ENCODE measurements around the gene AGER.
"Not testable (repeated sequence)": the region's sequence is repeated elsewhere in the genome, so short reads cannot be mapped to it uniquely, and the experiment has no call there.

Gene AGER

DNA sequence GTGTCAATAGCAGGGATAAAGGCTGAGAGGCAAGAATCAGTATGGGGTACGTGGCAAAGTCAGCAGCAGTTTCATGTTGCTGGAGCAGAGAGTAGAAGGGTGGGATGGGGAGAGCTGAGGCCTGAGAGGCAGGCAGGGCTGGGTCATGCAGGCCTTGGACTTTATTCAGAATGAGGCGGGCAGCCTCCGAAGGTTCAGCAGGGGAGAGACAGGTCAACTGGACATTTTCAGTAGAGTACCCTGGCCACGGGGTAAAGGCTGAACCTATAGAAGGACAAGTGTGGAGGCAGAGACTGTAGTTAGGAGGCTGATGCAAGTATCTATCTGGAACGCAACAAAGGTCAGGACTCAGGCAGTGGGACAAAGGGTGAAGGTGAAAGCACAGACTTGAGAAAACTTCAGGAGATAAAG lies 26.1 kb upstream of the AGER start:
- DNase-seq (ENCODE audit: insufficient read length, low spot score) = no peak
- FAIRE-seq = no peak
- no peak for TF ChIP-seq POLR2A (IDR thresholded peaks at IDR 0.05; ENCODE audit: low read depth, low read length)

DNA sequence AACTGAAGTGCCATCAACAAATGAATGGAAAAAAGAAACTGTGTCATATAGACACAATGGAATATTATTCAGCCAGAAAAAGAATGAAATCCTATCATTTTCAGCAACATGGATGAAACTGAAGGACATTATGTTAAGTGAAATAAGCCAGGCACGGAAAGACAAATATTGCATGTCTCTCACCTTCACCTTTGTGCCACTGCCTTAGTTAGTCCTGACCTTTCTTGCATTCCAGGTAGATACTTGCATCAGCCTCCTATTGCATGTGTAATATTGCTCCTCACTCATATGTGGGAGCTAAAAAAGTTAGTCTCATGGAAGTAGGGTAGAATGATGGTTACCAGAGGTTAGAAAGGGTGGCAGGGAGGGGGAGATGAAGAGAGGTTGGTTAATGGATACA lies 24.9 kb upstream of the AGER start:
- TF ChIP-seq POLR2A (IDR thresholded peaks at IDR 0.05; ENCODE audit: low read depth, low read length) = no peak
- no peak for FAIRE-seq
- DNase-seq (ENCODE audit: insufficient read length, low spot score) = no peak

DNA sequence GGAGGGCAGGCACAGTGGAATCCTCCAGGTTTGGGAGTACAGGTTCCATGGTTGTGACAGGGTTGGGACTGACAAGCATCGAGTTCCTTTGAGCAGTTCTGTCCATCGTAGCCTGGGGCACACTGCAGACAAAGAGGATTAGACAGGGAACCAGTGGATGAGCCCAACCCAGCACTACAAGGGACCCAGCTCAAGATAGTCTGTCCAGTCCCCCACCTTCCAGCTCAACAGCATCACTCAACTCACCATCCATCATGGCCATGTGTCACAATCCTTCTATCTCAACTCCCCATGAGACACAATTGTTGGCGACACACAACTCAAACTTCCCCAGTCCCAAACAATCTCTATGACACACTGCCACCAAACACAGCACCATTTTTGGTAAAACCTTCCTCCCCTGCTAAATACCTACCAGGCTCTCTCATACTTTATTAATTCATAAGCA lies 20.2 kb upstream of the AGER start:
- TF ChIP-seq POLR2A (IDR thresholded peaks at IDR 0.05; ENCODE audit: low read depth, low read length) = no peak
- FAIRE-seq = no peak
- no peak for DNase-seq (ENCODE audit: insufficient read length, low spot score)

DNA sequence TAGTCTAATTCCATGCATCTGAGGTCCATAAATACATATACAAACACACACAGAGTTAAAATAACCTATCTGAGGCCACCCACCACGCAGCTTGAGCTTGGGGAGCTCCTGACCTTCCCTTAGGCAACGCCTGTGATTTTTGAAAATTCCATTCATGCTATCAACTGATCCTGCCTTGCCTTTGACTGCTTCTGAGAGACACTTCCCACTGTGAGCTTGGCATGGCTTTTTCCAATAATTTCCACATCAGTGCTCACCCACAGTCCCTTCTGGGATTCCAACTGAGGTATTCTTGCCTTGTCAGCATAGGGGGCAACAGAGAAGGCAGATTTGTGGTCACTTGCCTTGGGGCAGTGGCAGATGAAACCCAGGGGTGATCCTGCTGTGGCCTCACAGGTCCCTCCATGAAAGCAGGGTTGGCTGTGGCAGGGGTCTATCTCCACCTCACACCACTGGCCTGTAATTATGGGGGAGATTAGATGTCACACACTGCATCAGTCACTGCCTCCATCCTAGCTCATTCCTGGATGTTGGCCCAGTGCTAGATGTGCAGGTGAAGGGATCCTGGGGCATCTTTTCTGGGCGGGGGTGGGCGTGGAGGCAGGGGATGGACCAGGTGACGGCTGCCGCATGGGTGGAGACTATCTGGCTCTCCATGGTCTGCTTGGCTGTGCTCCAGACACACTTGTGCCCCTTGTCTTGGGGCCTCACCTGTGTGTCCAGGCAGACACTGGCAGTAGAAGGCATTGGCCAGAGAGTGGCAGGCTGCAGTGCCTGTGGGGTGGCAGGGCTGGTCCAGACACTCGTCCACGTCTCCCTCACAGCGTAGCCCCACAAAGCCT lies 19.6 kb upstream of the AGER start:
- TF ChIP-seq POLR2A (IDR thresholded peaks at IDR 0.05; ENCODE audit: low read depth, low read length) = no peak
- DNase-seq (ENCODE audit: insufficient read length, low spot score) (no peak), FAIRE-seq (no peak)

DNA sequence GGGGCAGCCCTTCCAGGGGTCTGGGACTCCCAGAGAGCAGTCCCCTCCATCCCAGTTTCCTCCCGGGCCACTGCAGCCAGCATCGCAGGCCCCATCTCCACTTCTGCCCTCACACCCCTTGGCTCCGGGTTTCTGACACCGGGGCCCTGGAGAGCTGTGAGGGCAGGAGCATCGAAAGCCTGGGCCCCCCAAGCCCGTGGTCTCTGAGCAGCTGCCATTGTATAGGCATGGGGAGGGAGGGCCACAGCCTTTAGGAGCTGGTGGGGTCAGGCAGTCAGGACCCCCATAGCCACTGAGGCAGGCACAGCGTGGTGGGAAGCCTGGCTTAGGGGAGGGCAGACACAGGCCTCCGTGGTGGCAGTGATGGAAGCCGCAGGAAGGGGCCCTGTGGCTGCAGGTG lies 18.1 kb upstream of the AGER start:
- no peak for FAIRE-seq
- DNase-seq (ENCODE audit: insufficient read length, low spot score) = no peak
- TF ChIP-seq POLR2A (IDR thresholded peaks at IDR 0.05; ENCODE audit: low read depth, low read length) = no peak

DNA sequence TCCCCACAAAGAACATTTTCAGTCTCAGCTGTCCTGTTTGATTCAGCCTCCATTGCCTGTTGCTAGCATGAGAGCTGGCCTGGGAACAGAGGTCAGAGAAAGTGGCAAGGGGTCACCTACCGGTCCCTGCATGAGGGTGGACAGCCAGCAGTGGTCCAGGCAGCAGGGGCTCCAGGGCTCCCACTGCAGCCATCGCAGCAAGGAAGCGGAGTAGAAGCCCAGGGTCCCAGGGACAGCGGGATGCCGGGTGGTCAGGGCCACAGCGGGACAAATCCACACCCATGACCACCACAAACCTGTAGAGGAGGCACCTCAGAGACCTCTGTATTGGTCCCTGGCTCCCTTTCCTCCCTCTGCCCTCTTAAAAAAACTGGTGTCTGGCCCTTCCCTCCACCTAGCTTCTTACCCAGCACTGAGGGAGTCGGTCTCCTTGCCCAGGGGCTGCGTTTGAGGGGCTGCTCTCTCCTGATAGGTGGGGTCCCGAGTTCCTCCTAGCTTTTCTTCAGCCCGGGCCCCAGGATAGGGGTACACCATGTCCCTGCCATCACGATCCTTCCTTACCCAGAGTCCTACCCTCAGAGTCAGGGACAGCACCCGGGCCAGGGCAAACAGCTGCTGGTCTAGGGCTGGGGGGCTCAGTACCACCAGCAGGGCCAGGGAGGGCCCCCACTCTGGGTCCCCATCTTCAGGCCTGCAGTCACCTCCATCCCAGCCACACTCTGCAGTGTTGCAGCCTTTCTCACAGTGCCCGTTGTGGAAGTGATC lies 16.8 kb upstream of the AGER start:
- TF ChIP-seq POLR2A (IDR thresholded peaks at IDR 0.05; ENCODE audit: low read depth, low read length) = no peak
- FAIRE-seq (no peak), DNase-seq (ENCODE audit: insufficient read length, low spot score) (no peak)

DNA sequence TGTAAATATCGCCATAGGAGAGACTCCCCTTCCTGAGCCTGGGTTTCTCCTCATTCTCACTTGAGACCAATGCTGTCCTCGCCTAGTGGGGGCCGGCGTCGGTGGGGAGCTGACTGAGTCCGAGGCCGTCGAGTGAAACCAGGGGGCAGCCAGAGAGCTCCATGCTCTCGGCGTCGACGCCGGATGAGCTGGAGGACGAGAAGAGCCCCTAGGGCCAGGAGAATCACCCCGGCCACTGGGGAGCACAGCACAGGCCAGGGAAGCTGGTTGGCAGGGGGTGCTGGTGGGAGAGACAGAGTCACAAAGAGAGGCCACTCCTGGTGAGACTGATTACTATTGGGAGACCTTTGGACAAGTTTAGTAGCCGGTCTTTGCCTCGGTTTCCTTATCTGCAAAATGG lies 14.8 kb upstream of the AGER start:
- FAIRE-seq = no peak
- DNase-seq (ENCODE audit: insufficient read length, low spot score) = no peak

DNA sequence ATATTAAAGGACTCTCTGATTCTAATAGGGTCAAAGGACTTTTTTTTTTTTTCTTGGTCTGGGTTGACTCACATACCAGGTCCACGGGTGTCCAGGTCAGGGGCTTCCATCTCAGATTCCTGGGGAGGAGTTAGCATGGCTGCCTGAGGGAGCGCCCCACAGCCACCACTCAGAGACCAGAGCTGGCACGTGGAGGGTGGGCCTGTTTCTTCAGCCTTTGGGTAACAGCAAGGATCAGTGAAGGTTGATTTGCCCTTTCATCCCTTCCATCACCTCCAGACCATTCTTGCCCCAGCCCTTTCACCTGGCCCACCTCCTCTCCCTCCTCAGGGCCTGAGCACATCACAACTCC lies 14.3 kb upstream of the AGER start:
- FAIRE-seq = no peak
- no peak for DNase-seq (ENCODE audit: insufficient read length, low spot score)
- TF ChIP-seq POLR2A (IDR thresholded peaks at IDR 0.05; ENCODE audit: low read depth, low read length) = no peak

More for the DNA sequence above, 14.8 kb upstream of the AGER start:
- no peak for TF ChIP-seq POLR2A (IDR thresholded peaks at IDR 0.05; ENCODE audit: low read depth, low read length)

DNA sequence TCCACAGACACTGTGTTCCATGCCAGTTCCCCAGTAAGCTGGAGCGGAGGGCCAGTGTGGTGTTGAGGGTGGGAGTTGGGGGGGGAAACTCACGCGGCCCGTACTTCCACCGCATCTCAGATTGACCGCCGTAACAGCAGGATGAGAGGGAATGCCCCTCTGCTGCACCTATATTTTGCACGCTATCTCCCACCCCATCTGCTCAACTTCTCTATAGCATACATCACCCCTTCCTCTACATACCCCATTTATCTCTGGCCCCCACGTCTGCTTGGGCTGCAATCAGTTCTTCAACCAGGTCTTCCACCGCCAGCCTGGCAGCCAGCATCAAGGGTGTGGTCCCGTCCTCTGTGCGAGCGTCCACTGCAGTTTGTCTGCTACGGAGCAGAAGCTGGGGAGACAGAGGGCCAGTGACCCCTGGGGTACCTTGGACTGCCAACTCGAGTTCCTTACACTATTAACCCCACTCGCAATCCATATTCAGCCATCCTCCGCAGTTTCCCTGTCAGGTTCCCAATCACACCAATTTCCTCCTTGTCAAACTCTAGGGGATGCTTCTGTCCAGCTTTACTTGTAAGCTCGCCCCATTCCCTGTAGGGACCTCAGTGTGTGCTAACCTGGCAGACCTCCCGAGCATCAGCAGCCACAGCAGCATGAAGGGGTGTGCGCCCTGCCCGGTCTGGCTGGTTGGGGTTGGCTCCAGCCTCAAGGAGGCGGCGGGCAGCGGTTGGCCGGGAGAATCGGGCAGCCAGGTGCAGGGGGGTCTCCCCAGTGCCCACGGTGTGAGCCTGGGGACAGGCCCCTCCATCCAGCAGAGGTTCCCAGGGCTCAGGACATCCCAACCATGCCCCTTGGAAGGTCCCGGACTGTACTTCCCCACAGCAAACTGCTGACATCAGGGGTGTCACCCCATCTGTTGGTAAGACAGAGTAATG lies 12.9 kb upstream of the AGER start:
- DNase-seq (ENCODE audit: insufficient read length, low spot score) (no peak), FAIRE-seq (no peak)
- no peak for TF ChIP-seq POLR2A (IDR thresholded peaks at IDR 0.05; ENCODE audit: low read depth, low read length)

DNA sequence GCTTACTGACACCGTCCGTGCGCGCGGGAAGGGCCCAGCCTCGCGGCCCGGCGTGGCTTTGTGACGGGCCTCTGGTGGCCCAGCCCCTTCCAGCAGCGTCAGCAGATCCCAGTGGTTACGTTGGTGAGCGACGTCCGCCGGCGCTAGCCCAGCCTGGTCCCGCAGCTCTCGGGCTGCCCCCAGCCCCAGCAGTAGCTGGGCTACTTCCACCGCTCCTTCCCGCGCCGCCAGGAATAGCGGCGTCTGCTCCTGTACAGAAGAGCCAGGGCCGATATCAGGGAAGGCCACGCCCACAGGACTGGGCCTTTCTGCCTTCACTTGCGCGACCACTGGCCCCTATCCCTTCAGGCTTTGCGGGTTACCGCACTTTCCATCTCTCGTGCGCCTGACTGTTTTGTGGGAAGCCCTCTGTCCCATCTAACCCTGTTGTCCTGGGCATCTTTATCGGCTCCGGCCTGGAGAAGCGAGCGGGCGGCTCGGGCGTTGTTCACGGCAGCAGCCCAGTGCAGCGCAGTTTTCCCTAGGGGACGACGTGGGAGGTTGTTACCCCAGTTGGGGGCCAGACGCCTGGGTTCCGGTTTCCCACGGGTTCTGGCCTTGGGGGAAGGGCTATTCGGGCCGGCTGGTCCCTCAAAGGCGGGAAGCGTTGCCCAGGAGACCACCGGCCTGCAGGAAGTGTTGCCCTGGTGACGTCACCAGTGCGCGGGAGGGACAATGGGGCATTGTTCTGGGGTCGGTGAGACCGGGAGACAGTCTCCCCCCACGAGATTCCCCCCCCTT lies 12.0 kb upstream of the AGER start:
- no peak for FAIRE-seq
- TF ChIP-seq POLR2A (IDR thresholded peaks at IDR 0.05; ENCODE audit: low read depth, low read length) = peak; percentile 80
- peak; percentile 77 for DNase-seq (ENCODE audit: insufficient read length, low spot score)

DNA sequence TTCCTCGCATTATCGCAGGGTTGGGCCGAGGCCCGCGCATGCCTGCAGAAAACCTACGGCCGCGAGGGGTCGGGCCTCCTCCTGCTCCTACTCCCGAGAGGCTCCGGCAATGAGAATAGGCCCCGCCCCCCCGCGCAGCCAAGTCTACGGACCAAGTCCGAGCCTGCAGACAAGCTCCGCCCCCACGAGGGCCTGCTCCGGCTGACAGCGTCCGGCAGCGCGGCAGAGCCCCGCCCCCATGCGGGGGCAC lies 11.5 kb upstream of the AGER start:
- no peak for TF ChIP-seq POLR2A (IDR thresholded peaks at IDR 0.05; ENCODE audit: low read depth, low read length)
- DNase-seq (ENCODE audit: insufficient read length, low spot score) = peak; percentile 96
- FAIRE-seq = peak; percentile 70

DNA sequence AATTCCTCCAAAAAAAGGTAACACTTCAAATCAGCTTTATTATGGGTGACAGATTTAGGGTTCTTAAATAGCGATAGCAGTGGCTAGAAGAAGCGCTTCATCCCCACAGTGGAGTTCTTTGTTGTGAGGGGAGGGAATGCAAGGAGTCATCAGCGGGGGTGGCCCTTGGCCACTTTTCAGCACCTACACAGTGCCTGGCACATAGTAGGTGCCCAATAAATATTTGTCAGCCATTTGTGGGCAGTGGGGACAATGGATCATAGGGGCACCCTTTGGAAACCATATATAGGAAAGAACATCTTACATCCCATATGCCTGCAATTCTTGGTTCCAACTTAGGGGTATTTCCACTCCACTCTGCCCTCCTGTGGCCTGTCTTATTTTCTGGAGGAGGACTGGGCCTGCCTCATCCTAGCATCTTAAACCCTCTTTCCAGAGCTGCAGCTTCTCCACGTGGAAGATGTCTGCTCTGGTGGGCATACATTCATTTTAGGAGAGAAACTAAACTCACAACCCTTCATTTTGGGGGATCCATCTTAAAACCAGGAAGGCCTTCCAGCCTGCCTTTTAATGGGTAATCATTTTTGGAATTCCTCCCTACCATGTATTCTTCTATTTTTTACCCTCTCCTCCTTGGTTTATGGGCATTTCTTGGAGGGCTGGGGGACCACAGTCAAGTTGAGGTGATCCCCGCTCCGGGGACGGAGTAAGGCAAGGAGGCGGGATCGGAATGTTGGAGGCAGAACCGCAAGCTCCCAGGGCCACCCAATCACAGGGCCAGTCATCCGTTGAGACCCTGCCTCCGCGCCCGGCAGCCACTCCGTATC lies 11.0 kb upstream of the AGER start:
- FAIRE-seq (no peak), DNase-seq (ENCODE audit: insufficient read length, low spot score) (no peak)
- TF ChIP-seq POLR2A (IDR thresholded peaks at IDR 0.05; ENCODE audit: low read depth, low read length) = peak; percentile 47

DNA sequence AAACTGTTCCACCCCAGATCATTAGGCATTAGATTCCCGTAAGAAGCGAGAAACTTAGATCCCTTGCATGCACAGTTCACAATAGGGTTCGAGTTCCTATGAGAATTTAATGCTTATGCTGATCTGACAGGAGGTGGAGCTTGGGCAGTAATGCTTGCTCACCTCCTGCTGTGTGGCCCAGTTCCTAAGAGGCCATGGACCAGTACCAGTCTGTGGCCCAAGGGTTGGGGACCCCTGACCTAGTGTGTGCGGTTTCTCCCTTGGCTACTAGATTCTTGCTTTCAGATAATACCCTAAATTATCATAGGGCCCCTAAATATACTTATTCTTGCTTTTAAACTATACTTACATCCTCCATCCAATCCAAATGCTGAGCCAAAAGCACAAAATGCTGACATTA lies 10.3 kb upstream of the AGER start:
- no peak for DNase-seq (ENCODE audit: insufficient read length, low spot score)
- no peak for TF ChIP-seq POLR2A (IDR thresholded peaks at IDR 0.05; ENCODE audit: low read depth, low read length)
- FAIRE-seq = no peak

DNA sequence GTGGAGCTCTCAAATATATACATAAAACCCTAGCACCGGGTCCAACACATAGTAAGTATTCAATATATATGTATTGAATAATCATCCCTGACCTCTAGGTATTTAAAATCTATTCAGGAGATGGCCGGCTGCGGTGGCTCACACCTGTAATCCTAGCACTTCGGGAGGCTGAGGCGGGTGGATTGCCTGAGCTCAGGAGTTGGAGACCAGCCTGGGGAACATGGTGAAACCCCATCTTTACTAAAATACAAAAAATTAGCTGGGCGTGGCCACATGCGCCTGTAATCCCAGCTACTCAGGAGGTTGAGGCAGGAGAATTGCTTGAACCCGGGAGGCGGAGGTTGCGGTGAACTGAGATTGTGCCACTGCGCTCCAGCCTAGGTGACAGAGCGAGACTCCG lies 9.0 kb upstream of the AGER start:
- not testable (repeated sequence) for FAIRE-seq; DNase-seq (ENCODE audit: insufficient read length, low spot score)

Measured in H54 (cell line).